ENCODE data around the gene LSG1.

LSG1 gene

GRCh38 chr3:194602669-194603171, 69.3 kb downstream of the LSG1 start:
- no peaks in the 10 kb centered on the region for H3K36me3 ChIP-seq (ENCODE audit: control insufficient read depth, low read length)

DNA sequence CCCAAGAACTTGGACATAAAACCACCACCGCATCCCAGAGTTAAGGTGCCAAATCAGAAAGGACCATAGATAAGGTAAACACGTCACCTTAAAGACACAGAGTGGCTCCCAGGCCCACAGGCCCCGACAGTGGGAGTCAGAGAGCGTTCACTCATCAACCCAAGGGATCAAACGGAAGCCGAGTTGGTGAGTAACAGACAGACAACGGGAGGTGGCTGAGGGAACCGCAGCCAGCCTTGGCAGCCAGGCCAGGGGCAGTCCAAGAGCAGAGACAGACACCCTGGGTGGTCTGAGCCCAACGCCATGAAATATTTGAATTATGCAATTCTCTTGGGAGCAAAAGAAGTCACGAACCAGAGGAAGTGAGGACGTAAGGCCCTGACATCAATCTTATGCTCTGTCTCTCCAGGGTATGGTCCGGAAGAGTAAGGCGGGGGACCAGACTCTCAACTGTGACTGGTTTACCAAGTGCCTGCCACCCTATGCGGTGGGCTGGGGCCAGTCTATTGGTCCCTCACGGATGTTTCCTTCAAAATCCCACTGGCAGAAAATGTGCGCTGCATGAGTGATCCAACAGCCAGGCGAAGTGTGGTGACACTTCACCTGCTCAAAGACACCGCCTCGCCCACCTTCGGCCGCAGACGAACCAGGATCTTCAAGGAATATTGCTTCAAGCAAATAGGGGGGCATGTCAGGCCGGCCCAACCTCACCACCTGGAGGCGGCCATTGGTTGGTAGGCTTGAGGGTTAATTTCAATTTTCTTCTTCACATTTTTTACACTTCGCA, 73.0 kb downstream of the LSG1 start:
- H3K27me3 ChIP-seq (ENCODE audit: control insufficient read depth, low read length): no peaks in the 10 kb centered on the region
- H4K20me1 ChIP-seq (ENCODE audit: control insufficient read depth, insufficient read depth, low read depth, low read length): no peaks in the 10 kb centered on the region
- H3K36me3 ChIP-seq (ENCODE audit: control insufficient read depth, low read length): no peaks in the 10 kb centered on the region
- H3K4me1 ChIP-seq (ENCODE audit: control insufficient read depth, low read length): peaks cover 4% of the 10 kb centered on the region
- no peak overlapping the region for H3K4me2 ChIP-seq (ENCODE audit: low read length)
- H3K4me3 ChIP-seq (ENCODE audit: low read length): no peak overlapping the region
- H3K27ac ChIP-seq (ENCODE audit: low read depth, low read length): no peak overlapping the region
- H3F3A ChIP-seq (ENCODE audit: control insufficient read depth, insufficient read depth): no peaks in the 10 kb centered on the region
- no peaks in the 10 kb centered on the region for H3K9me2 ChIP-seq (replicated peaks; ENCODE audit: control insufficient read depth, low read length)
- no peaks in the 10 kb centered on the region for H3K9me3 ChIP-seq (ENCODE audit: control insufficient read depth, insufficient read depth, low read length)
- no peaks in the 10 kb centered on the region for H3K79me2 ChIP-seq (ENCODE audit: control insufficient read depth, low read length)
- no peak for TF ChIP-seq CTCF (IDR thresholded peaks at IDR 0.05; ENCODE audit: low read depth, low read length, poor library complexity, severe bottlenecking)

More at GRCh38 chr3:194602669-194603171, 69.3 kb downstream of the LSG1 start:
- Histone ChIP-seq H3K4me3 (ENCODE audit: low read length) (no peak overlapping the region), H3K79me2 (ENCODE audit: control insufficient read depth, low read length) (no peaks in the 10 kb centered on the region), H3K9me3 (ENCODE audit: control insufficient read depth, insufficient read depth, low read length) (no peaks in the 10 kb centered on the region), H3K4me1 (ENCODE audit: control insufficient read depth, low read length) (no peaks in the 10 kb centered on the region), H3K4me2 (ENCODE audit: low read length) (no peak overlapping the region), H4K20me1 (ENCODE audit: control insufficient read depth, insufficient read depth, low read depth, low read length) (no peaks in the 10 kb centered on the region), H3K27ac (ENCODE audit: low read depth, low read length) (no peak overlapping the region), H3K27me3 (ENCODE audit: control insufficient read depth, low read length) (no peaks in the 10 kb centered on the region), H3F3A (ENCODE audit: control insufficient read depth, insufficient read depth) (no peaks in the 10 kb centered on the region), H3K9me2 (replicated peaks; ENCODE audit: control insufficient read depth, low read length) (no peaks in the 10 kb centered on the region)
- no peak for TF ChIP-seq CTCF (IDR thresholded peaks at IDR 0.05; ENCODE audit: low read depth, low read length, poor library complexity, severe bottlenecking)
- no peak for TF ChIP-seq EZH2phosphoT487 (IDR thresholded peaks at IDR 0.05; ENCODE audit: borderline replicate concordance, low read length)

GRCh38 chr3:194596906-194597305, 75.1 kb downstream of the LSG1 start:
- H3K4me2 ChIP-seq (ENCODE audit: low read length): no peak overlapping the region
- H4K20me1 ChIP-seq (ENCODE audit: control insufficient read depth, insufficient read depth, low read depth, low read length): no peaks in the 10 kb centered on the region
- TF ChIP-seq CTCF (IDR thresholded peaks at IDR 0.05; ENCODE audit: low read depth, low read length, poor library complexity, severe bottlenecking) (no peak), EZH2phosphoT487 (IDR thresholded peaks at IDR 0.05; ENCODE audit: borderline replicate concordance, low read length) (no peak)
- no peaks in the 10 kb centered on the region for H3K9me3 ChIP-seq (ENCODE audit: control insufficient read depth, insufficient read depth, low read length)
- no peaks in the 10 kb centered on the region for H3K36me3 ChIP-seq (ENCODE audit: control insufficient read depth, low read length)
- no peak overlapping the region for H3K4me3 ChIP-seq (ENCODE audit: low read length)
- no peak overlapping the region for H3K27ac ChIP-seq (ENCODE audit: low read depth, low read length)
- peaks cover 14% of the 10 kb centered on the region for H3K4me1 ChIP-seq (ENCODE audit: control insufficient read depth, low read length)
- H3F3A ChIP-seq (ENCODE audit: control insufficient read depth, insufficient read depth): no peaks in the 10 kb centered on the region
- no peaks in the 10 kb centered on the region for H3K27me3 ChIP-seq (ENCODE audit: control insufficient read depth, low read length)
- H3K9me2 ChIP-seq (replicated peaks; ENCODE audit: control insufficient read depth, low read length): no peaks in the 10 kb centered on the region
- no peaks in the 10 kb centered on the region for H3K79me2 ChIP-seq (ENCODE audit: control insufficient read depth, low read length)

Data from DOHH2 (cell line).